Measurements from ENCODE around the gene DDX52. TPM values are rescaled to one million over a fixed set of nuclear protein-coding genes. Genes with fewer than 3 reads are reported as not detected.

The DDX52 gene
- total RNA-seq (10 to 100 TPM in 7 of 9 donors, 1 to 10 TPM in 2; 8.9 to 20.9 (median 14.3) TPM), polyA plus RNA-seq (10 to 100 TPM in 1 of 2 donors, 1 to 10 TPM in 1; 6.7 to 13.9 TPM)
- long read RNA-seq, donor 1, full-length matches to known transcripts: 5 of 13 reads
- long read RNA-seq, donor 1, partial matches to known transcripts: 6 of 13 reads
- long read RNA-seq, donor 1, other reads (novel, unspliced or antisense): 2 of 13 reads
- long read RNA-seq, donor 2, full-length matches to known transcripts: 13 of 48 reads
- long read RNA-seq, donor 2, partial matches to known transcripts: 28 of 48 reads
- long read RNA-seq, donor 2, other reads (novel, unspliced or antisense): 7 of 48 reads
- long read RNA-seq, donor 3, full-length matches to known transcripts: 13 of 23 reads
- long read RNA-seq, donor 3, partial matches to known transcripts: 4 of 23 reads
- long read RNA-seq, donor 3, other reads (novel, unspliced or antisense): 6 of 23 reads

- 1 to 2% (median 1%) methylated on average over 43 of the region's 43 CpGs for WGBS, 4 donors
- DNase-seq (peak; percentile 90 to 97 (median 94)), ATAC-seq (peak; percentile 95 to 100 (median 99))
- H3K27me3 ChIP-seq: peaks cover 0 to 15% (median 0%) of the 10 kb centered on the region in 9 donors
- TF ChIP-seq POLR2A (IDR thresholded peaks at IDR 0.05) (peak in 1 of 2 donors; percentile 55), CTCF (IDR thresholded peaks at IDR 0.05) (peak in 8 of 12 donors; percentile 7 to 47 (median 18))
- peaks cover 0 to 39% (median 22%) of the 10 kb centered on the region in 12 donors for H3K4me1 ChIP-seq
- no peaks in the 10 kb centered on the region for H3K9me3 ChIP-seq
- intact Hi-C loops (cut with DNase I): loop anchor here in 1 of 10 donors (10.0 kb wide), 1 partner anchor 182 kb away; no protein-coding TSS in a partner anchor
- H3K36me3 ChIP-seq: peaks cover 0 to 36% (median 29%) of the 10 kb centered on the region in 9 donors
- H3K27ac ChIP-seq: peak within 1 kb of the TSS; percentile 27 to 94 (median 86)
- H3K4me3 ChIP-seq: peak within 1 kb of the TSS; percentile 68 to 97 (median 78)
Observed at GRCh38 chr17:37643118-37643766, at the start of gene DDX52. Gene DDX52 (minus strand): TSS chr17:37643446. CDS start chr17:37643420, 26 bp downstream.

- 75 to 84% (median 77%) methylated on average over 6 of the region's 6 CpGs for WGBS, 4 donors
- TF ChIP-seq POLR2A (IDR thresholded peaks at IDR 0.05) (no peak), CTCF (IDR thresholded peaks at IDR 0.05) (no peak)
- H3K36me3 ChIP-seq: no peaks in the 10 kb centered on the region
- no peak overlapping the region for H3K27ac ChIP-seq
- no peak for ATAC-seq
- no peaks in the 10 kb centered on the region for H3K4me1 ChIP-seq
- peaks cover 0 to 5% (median 0%) of the 10 kb centered on the region in 9 donors for H3K27me3 ChIP-seq
- intact Hi-C loops (cut with DNase I): no loop called here
- H3K9me3 ChIP-seq: peaks cover 0 to 9% (median 0%) of the 10 kb centered on the region in 12 donors
- no peak overlapping the region for H3K4me3 ChIP-seq
- DNase-seq: no peak
Observed at GRCh38 chr17:37691807-37692206, 48.6 kb upstream of the DDX52 start.

GRCh38 chr17:37689317-37689716, 46.1 kb upstream of the DDX52 start:
- intact Hi-C loops (cut with DNase I): no loop called here
- ATAC-seq (no peak), DNase-seq (no peak)
- Histone ChIP-seq H3K27ac (no peak overlapping the region), H3K27me3 (peaks cover 0 to 5% (median 0%) of the 10 kb centered on the region in 9 donors), H3K4me3 (no peak overlapping the region), H3K9me3 (no peaks in the 10 kb centered on the region), H3K4me1 (no peaks in the 10 kb centered on the region), H3K36me3 (no peaks in the 10 kb centered on the region)
- no peak for TF ChIP-seq POLR2A (IDR thresholded peaks at IDR 0.05)
- no peak for TF ChIP-seq CTCF (IDR thresholded peaks at IDR 0.05)
- WGBS, 4 donors: 76 to 78% (median 77%) methylated on average over 7 of the region's 7 CpGs

GRCh38 chr17:37683454-37683984, 40.3 kb upstream of the DDX52 start:
- H3K36me3 ChIP-seq: no peaks in the 10 kb centered on the region
- H3K27ac ChIP-seq: no peak overlapping the region
- H3K4me1 ChIP-seq: no peaks in the 10 kb centered on the region
- ATAC-seq: no peak
- H3K4me3 ChIP-seq: no peak overlapping the region
- peaks cover 0 to 5% (median 0%) of the 10 kb centered on the region in 9 donors for H3K27me3 ChIP-seq
- TF ChIP-seq POLR2A (IDR thresholded peaks at IDR 0.05) (no peak), CTCF (IDR thresholded peaks at IDR 0.05) (no peak)
- intact Hi-C loops (cut with DNase I): no loop called here
- peaks cover 0 to 4% (median 0%) of the 10 kb centered on the region in 12 donors for H3K9me3 ChIP-seq
- 64 to 75% (median 71%) methylated on average over 9 of the region's 9 CpGs for WGBS, 4 donors
- DNase-seq: no peak

Measured in heart left ventricle (tissue), 16 donors.